Esophagus muscularis mucosa (tissue), 3 donors: ENCODE data around the gene HTRA1.

Source experiments
- CTCF ChIP-seq, 3 experiments: fragments of 200-600 bp in 2 of 3; fragments of 450-650 bp in 1 of 3; sonication (generic) in 2 of 3; IDR thresholded peaks; one replicate each; pipeline ENCODE4 v1.5.1; 2017 to 2019; ENCODE audit warnings: antibody characterized with exemption in 3 of 3, mild to moderate bottlenecking in 2 of 3, moderate library complexity in 1 of 3
- POLR2AphosphoS5 ChIP-seq, 2 donors: sonication (generic); formaldehyde crosslinking; IDR thresholded peaks; one replicate each; pipeline ENCODE4 v1.6.1; 2017; ENCODE audit warnings: antibody characterized with exemption in 2 of 2

- TF ChIP-seq CTCF (IDR thresholded peaks at IDR 0.05) (no peak), POLR2AphosphoS5 (IDR thresholded peaks at IDR 0.05) (no peak)
Observed at GRCh38 chr10:122555442-122555841, 94.1 kb downstream of the HTRA1 start.
